Thoracic aorta (tissue), 2 donors: ENCODE results near the gene ARL10. TPM values are rescaled to one million over a fixed set of nuclear protein-coding genes. Genes with fewer than 3 reads are reported as not detected.

Experiments
- ATAC-seq: fragments of 150-250 bp; one replicate; pipeline ENCODE4 v1.8.0; 2017; ENCODE audit warnings: low read depth; ENCODE audit not compliant: insufficient number of reproducible peaks, low FRiP score
- DNase-seq: peaks from one replicate; pipeline ENCODE4 v3.0.0-alpha.2; 2020; ENCODE audit warnings: low spot score
- H3K27ac ChIP-seq, 2 donors: fragments of 200-600 bp; sonication (generic); 1 replicate in 1 of 2; 2 replicates in 1 of 2; pipeline ENCODE4 v1.5.1; 2016; ENCODE audit warnings: mild to moderate bottlenecking in 2 of 2, moderate library complexity in 2 of 2
- H3K27me3 ChIP-seq: fragments of 200-600 bp; sonication (generic); replicated peaks from 2 replicates; pipeline ENCODE4 v1.6.0; 2016; ENCODE audit warnings: mild to moderate bottlenecking; ENCODE audit not compliant: insufficient read depth
- H3K36me3 ChIP-seq: fragments of 200-600 bp; sonication (generic); one replicate; pipeline ENCODE4 v1.5.1; 2016
- H3K4me1 ChIP-seq, 2 donors: fragments of 200-600 bp; sonication (generic); 1 replicate in 1 of 2; 2 replicates in 1 of 2; pipeline versions ENCODE4 v1.5.1 to v1.6.0; 2016; ENCODE audit warnings: low read depth in 2 of 2, mild to moderate bottlenecking in 1 of 2; ENCODE audit not compliant: control insufficient read depth in 1 of 2
- H3K4me3 ChIP-seq: fragments of 200-600 bp; sonication (generic); 2 replicates; pipeline ENCODE4 v1.5.1; 2016; ENCODE audit warnings: mild to moderate bottlenecking
- H3K9me3 ChIP-seq: fragments of 200-600 bp; sonication (generic); 2 replicates; pipeline ENCODE4 v1.5.1; 2016
- CTCF ChIP-seq: fragments of 200-600 bp; sonication (generic); IDR thresholded peaks from one replicate; pipeline ENCODE4 v1.5.1; 2019; ENCODE audit warnings: antibody characterized with exemption
- total RNA-seq, 2 donors: library from RNA; depleted of rRNA; stranded (reverse); fragments of >200 nt; gene quantifications; one replicate each; pipeline versions ENCODE4 v1.1.0 to v1.2.3, GENCODE V29; 2016

ARL10 gene
- total RNA-seq, 2 donors from 2014 or later, result 10.4 to 14.8 TPM

DNA sequence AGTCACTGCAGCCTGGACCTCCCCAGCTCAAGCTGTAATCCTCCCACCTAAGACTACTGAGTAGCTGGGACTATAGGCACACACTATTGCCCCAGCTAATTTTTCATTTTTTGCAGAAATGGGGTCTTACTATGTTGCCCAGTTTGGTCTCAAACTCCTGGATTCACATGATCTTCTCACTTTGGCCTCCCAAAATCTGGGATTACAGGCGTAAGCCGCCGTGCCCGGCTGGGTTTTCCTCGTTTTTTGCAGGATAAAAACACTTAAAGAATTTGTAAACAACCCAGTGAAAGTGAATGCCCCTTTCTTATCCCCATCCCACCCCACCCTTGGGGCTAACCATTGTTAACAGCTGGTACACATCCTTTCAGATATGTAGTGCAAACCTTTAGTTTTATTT is 43.3 kb downstream of the ARL10 start:
- DNase-seq, result no peak
- H3K27ac ChIP-seq, result no peak overlapping the region

GRCh38 chr5:176409765-176410164 is 44.5 kb downstream of the ARL10 start:
- TF ChIP-seq CTCF, result no peak
- Histone ChIP-seq H3K4me3 (no peak overlapping the region), H3K36me3 (peaks cover 18% of the 10 kb centered on the region), H3K9me3 (no peaks in the 10 kb centered on the region), H3K27ac (no peak overlapping the region), H3K27me3 (no peaks in the 10 kb centered on the region), H3K4me1 (peaks cover 15 to 31% of the 10 kb centered on the region in 2 donors)
- DNase-seq, result no peak
- ATAC-seq, result no peak

More for the DNA sequence above, 43.3 kb downstream of the ARL10 start:
- no peak overlapping the region for H3K4me3 ChIP-seq
- peaks cover 18% of the 10 kb centered on the region for H3K36me3 ChIP-seq
- H3K9me3 ChIP-seq, result no peaks in the 10 kb centered on the region
- no peak for TF ChIP-seq CTCF
- H3K27me3 ChIP-seq, result no peaks in the 10 kb centered on the region
- H3K4me1 ChIP-seq, result peaks cover 3 to 19% of the 10 kb centered on the region in 2 donors
- ATAC-seq, result no peak

GRCh38 chr5:176410486-176411180 is 45.3 kb downstream of the ARL10 start:
- DNase-seq (no peak), ATAC-seq (no peak)
- no peak for TF ChIP-seq CTCF
- no peaks in the 10 kb centered on the region for H3K9me3 ChIP-seq
- peaks cover 18% of the 10 kb centered on the region for H3K36me3 ChIP-seq
- no peak overlapping the region for H3K4me3 ChIP-seq
- no peaks in the 10 kb centered on the region for H3K27me3 ChIP-seq
- H3K27ac ChIP-seq, result no peak overlapping the region
- H3K4me1 ChIP-seq, result peaks cover 24 to 40% of the 10 kb centered on the region in 2 donors

GRCh38 chr5:176412517-176413254 is 47.4 kb downstream of the ARL10 start:
- no peak for DNase-seq
- Histone ChIP-seq H3K4me1 (peaks cover 28 to 49% of the 10 kb centered on the region in 2 donors), H3K9me3 (no peaks in the 10 kb centered on the region), H3K36me3 (peaks cover 10% of the 10 kb centered on the region), H3K4me3 (no peak overlapping the region), H3K27me3 (no peaks in the 10 kb centered on the region), H3K27ac (peak overlapping the region in 1 of 2 donors; percentile 2)
- TF ChIP-seq CTCF, result no peak
- no peak for ATAC-seq

- DNase-seq, result no peak
Observed at GRCh38 chr5:176413255-176413565, 47.9 kb downstream of the ARL10 start.

More at GRCh38 chr5:176413255-176413565, 47.9 kb downstream of the ARL10 start:
- peaks cover 28 to 49% of the 10 kb centered on the region in 2 donors for H3K4me1 ChIP-seq
- ATAC-seq, result no peak
- peak overlapping the region; percentile 44 to 94 for H3K27ac ChIP-seq
- TF ChIP-seq CTCF, result no peak
- no peaks in the 10 kb centered on the region for H3K9me3 ChIP-seq
- no peak overlapping the region for H3K4me3 ChIP-seq
- peaks cover 5% of the 10 kb centered on the region for H3K36me3 ChIP-seq
- no peaks in the 10 kb centered on the region for H3K27me3 ChIP-seq
